DND-41 (cell line): Measurements from ENCODE around the gene PAK1IP1.

Experiments used
- ATAC-seq: fragments of 200-7000 bp; cut with Tn5 transposase; 3 replicates; pipeline ENCODE4 v1.9.1; 2021; ENCODE audit warnings: low read depth; ENCODE audit not compliant: insufficient read depth
- DNase-seq: peaks from one replicate; pipeline ENCODE4 v3.0.0-alpha.2; 2020
- H2AFZ ChIP-seq: 2 replicates; pipeline ENCODE4 v1.6.0; 2012; ENCODE audit warnings: low read depth, low read length
- H3K27ac ChIP-seq: 2 replicates; pipeline ENCODE4 v1.5.1; 2012; ENCODE audit warnings: low read length, inconsistent platforms
- H3K27me3 ChIP-seq: fragments of 200-600 bp; sonication (generic); 2 replicates; pipeline ENCODE4 v1.6.0; 2012; ENCODE audit warnings: low read length, mild to moderate bottlenecking, inconsistent platforms; ENCODE audit not compliant: insufficient read depth, poor library complexity
- H3K36me3 ChIP-seq: 2 replicates; pipeline ENCODE4 v1.5.1; 2012; ENCODE audit warnings: low read length, inconsistent platforms; ENCODE audit not compliant: insufficient read depth
- H3K4me1 ChIP-seq: 2 replicates; pipeline ENCODE4 v1.5.1; 2012; ENCODE audit warnings: mild to moderate bottlenecking, low read length; ENCODE audit not compliant: insufficient read depth
- H3K4me2 ChIP-seq: 2 replicates; pipeline ENCODE4 v1.6.0; 2012; ENCODE audit warnings: mild to moderate bottlenecking, moderate library complexity, low read length, inconsistent platforms; ENCODE audit not compliant: insufficient read depth
- H3K4me3 ChIP-seq, 2 experiments: fragments of 200-600 bp in 1 of 2; shearing (Covaris generic) in 1 of 2; 2 replicates each; pipeline ENCODE4 v1.5.1; 2012 to 2016; ENCODE audit warnings: inconsistent platforms in 2 of 2, low read length in 2 of 2, mild to moderate bottlenecking in 2 of 2, low read depth in 1 of 2, moderate library complexity in 1 of 2
- H3K79me2 ChIP-seq: 2 replicates; pipeline ENCODE4 v1.6.0; 2012; ENCODE audit warnings: low read length, inconsistent platforms; ENCODE audit not compliant: insufficient read depth
- H3K9ac ChIP-seq: 2 replicates; pipeline ENCODE4 v1.6.0; 2012; ENCODE audit warnings: low read depth, mild to moderate bottlenecking, inconsistent platforms, low read length, moderate library complexity
- H3K9me3 ChIP-seq: 2 replicates; pipeline ENCODE4 v1.5.1; 2012; ENCODE audit warnings: low read length, moderate library complexity, mild to moderate bottlenecking, inconsistent platforms; ENCODE audit not compliant: insufficient read depth, severe bottlenecking
- H4K20me1 ChIP-seq: 2 replicates; pipeline ENCODE4 v1.6.0; 2012; ENCODE audit warnings: low read length; ENCODE audit not compliant: insufficient read depth
- EZH2 ChIP-seq: IDR thresholded peaks from 3 replicates; pipeline ENCODE4 v1.6.1; 2012; ENCODE audit warnings: borderline replicate concordance, low read depth, mild to moderate bottlenecking, moderate library complexity, low read length, inconsistent platforms; ENCODE audit not compliant: severe bottlenecking
- TF ChIP-seq, protein P1 (sequence below): IDR thresholded peaks from 2 replicates; pipeline ENCODE4 v1.5.1; 2012; ENCODE audit warnings: borderline replicate concordance, low read length, moderate library complexity, mild to moderate bottlenecking; ENCODE audit not compliant: poor library complexity, severe bottlenecking; ENCODE audit errors: extremely low read depth

The PAK1IP1 gene

DNA sequence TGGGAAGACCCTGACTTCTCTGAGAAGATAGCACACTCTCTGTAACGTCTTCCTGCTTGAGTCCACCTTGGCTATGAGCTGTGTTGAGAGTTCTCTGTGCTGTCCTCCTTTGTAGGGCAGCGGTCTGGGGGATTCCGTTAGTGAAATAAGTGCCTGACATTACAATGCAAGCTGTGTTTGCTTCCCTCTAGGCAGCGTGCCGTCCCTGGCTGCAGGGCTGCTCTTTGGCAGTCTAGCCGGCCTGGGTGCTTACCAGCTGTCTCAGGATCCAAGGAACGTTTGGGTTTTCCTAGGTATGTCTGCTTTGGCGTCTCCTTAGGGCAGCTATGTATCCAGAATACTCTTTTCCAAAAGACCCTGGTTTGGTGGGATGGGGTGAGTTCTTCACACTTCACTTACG is 30.9 kb downstream of the PAK1IP1 start:
- Histone ChIP-seq H3K4me2 (no peak overlapping the region), H3K9ac (no peak overlapping the region), H4K20me1 (no peaks in the 10 kb centered on the region), H3K4me1 (peaks cover 51% of the 10 kb centered on the region), H3K9me3 (no peaks in the 10 kb centered on the region), H3K79me2 (peaks cover 49% of the 10 kb centered on the region), H2AFZ (no peak overlapping the region), H3K4me3 (no peak overlapping the region), H3K27ac (no peak overlapping the region), H3K27me3 (no peaks in the 10 kb centered on the region), H3K36me3 (peaks cover 48% of the 10 kb centered on the region)
- TF ChIP-seq, protein P1, sequence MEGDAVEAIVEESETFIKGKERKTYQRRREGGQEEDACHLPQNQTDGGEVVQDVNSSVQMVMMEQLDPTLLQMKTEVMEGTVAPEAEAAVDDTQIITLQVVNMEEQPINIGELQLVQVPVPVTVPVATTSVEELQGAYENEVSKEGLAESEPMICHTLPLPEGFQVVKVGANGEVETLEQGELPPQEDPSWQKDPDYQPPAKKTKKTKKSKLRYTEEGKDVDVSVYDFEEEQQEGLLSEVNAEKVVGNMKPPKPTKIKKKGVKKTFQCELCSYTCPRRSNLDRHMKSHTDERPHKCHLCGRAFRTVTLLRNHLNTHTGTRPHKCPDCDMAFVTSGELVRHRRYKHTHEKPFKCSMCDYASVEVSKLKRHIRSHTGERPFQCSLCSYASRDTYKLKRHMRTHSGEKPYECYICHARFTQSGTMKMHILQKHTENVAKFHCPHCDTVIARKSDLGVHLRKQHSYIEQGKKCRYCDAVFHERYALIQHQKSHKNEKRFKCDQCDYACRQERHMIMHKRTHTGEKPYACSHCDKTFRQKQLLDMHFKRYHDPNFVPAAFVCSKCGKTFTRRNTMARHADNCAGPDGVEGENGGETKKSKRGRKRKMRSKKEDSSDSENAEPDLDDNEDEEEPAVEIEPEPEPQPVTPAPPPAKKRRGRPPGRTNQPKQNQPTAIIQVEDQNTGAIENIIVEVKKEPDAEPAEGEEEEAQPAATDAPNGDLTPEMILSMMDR = no peak
- TF ChIP-seq EZH2 = no peak
- ATAC-seq (no peak), DNase-seq (no peak)

DNA sequence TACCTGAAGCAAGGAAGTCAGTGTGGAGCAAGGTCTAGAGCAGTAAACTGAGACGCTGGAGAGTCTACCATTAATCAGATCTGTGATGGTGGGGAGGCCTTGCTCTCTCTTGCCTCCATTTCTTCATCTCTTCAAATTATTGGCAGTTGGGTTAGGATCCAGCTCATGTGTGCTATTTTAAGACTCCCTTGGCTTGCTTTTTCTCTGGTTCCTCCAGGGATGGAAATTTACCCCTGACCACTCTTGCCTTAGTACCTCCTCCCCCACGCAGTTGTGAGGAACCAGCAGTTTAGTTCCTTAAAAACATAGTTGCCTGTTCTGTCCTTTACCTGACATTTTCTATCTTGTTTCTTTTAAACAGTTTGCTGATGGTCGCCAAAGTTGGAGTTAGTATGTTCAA is 35.5 kb downstream of the PAK1IP1 start:
- Histone ChIP-seq H3K27ac (no peak overlapping the region), H3K36me3 (peaks cover 64% of the 10 kb centered on the region), H3K27me3 (no peaks in the 10 kb centered on the region), H4K20me1 (no peaks in the 10 kb centered on the region), H2AFZ (no peak overlapping the region), H3K9me3 (no peaks in the 10 kb centered on the region), H3K4me2 (no peak overlapping the region), H3K4me3 (no peak overlapping the region), H3K9ac (no peak overlapping the region), H3K79me2 (peaks cover 13% of the 10 kb centered on the region), H3K4me1 (peaks cover 12% of the 10 kb centered on the region; the same call in 1 of the 2 replicates)
- TF ChIP-seq, protein P1 = no peak
- TF ChIP-seq EZH2 = no peak
- DNase-seq = no peak
- ATAC-seq = no peak

DNA sequence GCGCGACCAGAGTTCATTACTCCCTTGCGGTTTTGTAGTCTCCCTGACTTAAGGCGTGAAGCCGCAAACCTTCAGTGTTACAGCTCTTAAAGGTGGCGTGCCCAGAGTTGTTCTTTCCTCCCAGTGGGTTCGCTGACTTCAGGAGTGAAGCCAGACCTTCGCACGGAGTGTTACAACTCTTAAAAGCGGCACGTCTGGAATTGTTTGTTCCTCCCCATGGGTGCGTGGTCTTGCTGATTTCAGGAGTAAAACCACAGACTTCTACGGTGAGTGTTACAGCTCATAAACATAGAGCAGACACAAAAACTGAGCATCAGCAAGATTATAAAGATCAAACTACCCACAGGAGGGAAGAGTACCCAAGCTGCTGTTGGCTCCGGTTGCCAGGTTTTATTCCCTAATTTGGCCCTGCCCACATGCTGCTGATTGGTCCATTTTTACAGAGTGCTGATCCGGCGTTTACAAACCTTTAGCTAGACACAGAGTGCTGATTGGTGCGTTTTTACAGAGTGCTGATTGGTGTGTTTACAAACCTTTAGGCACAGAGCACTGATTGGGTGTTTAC is 38.5 kb downstream of the PAK1IP1 start:
- Histone ChIP-seq H3K9me3 (no peaks in the 10 kb centered on the region), H3K4me2 (no peak overlapping the region), H2AFZ (no peak overlapping the region), H3K79me2 (peaks cover 1% of the 10 kb centered on the region; the same call in 1 of the 2 replicates), H3K4me3 (no peak overlapping the region), H3K36me3 (peaks cover 47% of the 10 kb centered on the region), H3K9ac (no peak overlapping the region), H4K20me1 (no peaks in the 10 kb centered on the region), H3K27ac (no peak overlapping the region), H3K4me1 (no peaks in the 10 kb centered on the region), H3K27me3 (no peaks in the 10 kb centered on the region)
- ATAC-seq = peak; percentile 50; the same call in 2 of the 3 replicates
- no peak for DNase-seq
- no peak for TF ChIP-seq EZH2
- TF ChIP-seq, protein P1 = no peak

DNA sequence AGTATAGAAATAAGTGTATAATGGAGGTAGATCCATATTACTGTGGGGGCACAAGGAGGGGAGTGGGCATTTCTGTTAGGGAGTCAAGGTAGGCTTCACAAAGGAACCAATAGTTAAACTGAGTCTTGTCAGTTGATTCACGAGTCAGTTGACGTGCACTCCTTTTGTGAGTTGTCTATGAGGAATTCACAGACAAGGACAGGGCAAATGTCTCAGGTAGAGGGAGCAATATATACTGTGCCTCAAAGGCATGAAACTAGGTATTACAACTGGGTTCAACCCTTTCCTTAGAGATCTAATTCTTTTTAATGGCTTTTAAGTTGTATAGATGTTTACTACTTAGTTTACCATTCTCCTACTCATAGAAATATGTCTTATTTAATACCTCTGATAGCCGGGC is 39.1 kb downstream of the PAK1IP1 start:
- Histone ChIP-seq H3K36me3 (peaks cover 41% of the 10 kb centered on the region), H3K27ac (no peak overlapping the region), H3K79me2 (no peaks in the 10 kb centered on the region), H3K9me3 (no peaks in the 10 kb centered on the region), H3K9ac (no peak overlapping the region), H3K4me3 (no peak overlapping the region), H4K20me1 (no peaks in the 10 kb centered on the region), H3K4me2 (no peak overlapping the region), H3K4me1 (no peaks in the 10 kb centered on the region), H3K27me3 (no peaks in the 10 kb centered on the region), H2AFZ (no peak overlapping the region)
- TF ChIP-seq, protein P1 = no peak
- TF ChIP-seq EZH2 = no peak
- DNase-seq (no peak), ATAC-seq (no peak)
